Keratinocyte (primary cell): ENCODE data around the gene ELP6.

Experiments
- EZH2 ChIP-seq: IDR thresholded peaks from one replicate; pipeline ENCODE4 v1.6.1; 2012; ENCODE audit warnings: inconsistent platforms, mild to moderate bottlenecking, low read length, moderate library complexity
- TF ChIP-seq, protein P1 (sequence below), 3 experiments: IDR thresholded peaks in 1 of 3; conservative IDR thresholded peaks in 1 of 3; optimal IDR thresholded peaks in 1 of 3; 2 replicates in 2 of 3; 3 replicates in 1 of 3; pipeline versions ENCODE3 to v1.5.1; 2011; ENCODE audit warnings: low read length in 3 of 3, mild to moderate bottlenecking in 3 of 3, moderate library complexity in 2 of 3, control low read depth in 1 of 3, inconsistent platforms in 1 of 3; ENCODE audit not compliant: insufficient read depth in 2 of 3; ENCODE audit errors: extremely low read depth in 1 of 3

DNA sequence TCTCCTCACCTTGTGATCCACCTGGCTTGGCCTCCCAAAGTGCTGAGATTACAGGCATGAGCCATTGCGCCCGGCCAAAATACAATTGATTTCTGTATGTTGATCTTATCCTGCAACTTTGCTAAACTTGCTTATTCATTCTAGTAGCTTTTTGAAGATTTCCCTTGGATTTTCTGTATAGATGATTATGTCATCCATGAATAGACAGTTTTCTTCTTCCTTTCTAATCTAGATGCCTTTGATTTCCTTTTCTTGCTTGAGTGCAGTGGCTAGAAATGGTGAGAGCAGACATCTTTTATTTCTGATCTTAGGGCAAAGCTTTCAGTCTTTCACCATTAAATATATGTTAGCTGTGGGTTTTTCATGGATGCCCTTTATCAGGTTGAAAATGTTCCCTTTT is 4.4 kb upstream of the ELP6 start:
- TF ChIP-seq, protein P1, sequence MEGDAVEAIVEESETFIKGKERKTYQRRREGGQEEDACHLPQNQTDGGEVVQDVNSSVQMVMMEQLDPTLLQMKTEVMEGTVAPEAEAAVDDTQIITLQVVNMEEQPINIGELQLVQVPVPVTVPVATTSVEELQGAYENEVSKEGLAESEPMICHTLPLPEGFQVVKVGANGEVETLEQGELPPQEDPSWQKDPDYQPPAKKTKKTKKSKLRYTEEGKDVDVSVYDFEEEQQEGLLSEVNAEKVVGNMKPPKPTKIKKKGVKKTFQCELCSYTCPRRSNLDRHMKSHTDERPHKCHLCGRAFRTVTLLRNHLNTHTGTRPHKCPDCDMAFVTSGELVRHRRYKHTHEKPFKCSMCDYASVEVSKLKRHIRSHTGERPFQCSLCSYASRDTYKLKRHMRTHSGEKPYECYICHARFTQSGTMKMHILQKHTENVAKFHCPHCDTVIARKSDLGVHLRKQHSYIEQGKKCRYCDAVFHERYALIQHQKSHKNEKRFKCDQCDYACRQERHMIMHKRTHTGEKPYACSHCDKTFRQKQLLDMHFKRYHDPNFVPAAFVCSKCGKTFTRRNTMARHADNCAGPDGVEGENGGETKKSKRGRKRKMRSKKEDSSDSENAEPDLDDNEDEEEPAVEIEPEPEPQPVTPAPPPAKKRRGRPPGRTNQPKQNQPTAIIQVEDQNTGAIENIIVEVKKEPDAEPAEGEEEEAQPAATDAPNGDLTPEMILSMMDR (optimal IDR thresholded peaks at IDR 0.05 in 1 of 3, IDR thresholded peaks at IDR 0.05 in 1 of 3, conservative IDR thresholded peaks at IDR 0.05 in 1 of 3; ENCODE audit: extremely low read depth in 1 of 3, insufficient read depth in 2 of 3, low read length in 3 of 3) = no peak
- TF ChIP-seq EZH2 = no peak
